Measurements from ENCODE around the gene EGR2.
"Not testable (repeated sequence)": the region's sequence is repeated elsewhere in the genome, so short reads cannot be mapped to it uniquely, and the experiment has no call there.

The EGR2 gene

DNA sequence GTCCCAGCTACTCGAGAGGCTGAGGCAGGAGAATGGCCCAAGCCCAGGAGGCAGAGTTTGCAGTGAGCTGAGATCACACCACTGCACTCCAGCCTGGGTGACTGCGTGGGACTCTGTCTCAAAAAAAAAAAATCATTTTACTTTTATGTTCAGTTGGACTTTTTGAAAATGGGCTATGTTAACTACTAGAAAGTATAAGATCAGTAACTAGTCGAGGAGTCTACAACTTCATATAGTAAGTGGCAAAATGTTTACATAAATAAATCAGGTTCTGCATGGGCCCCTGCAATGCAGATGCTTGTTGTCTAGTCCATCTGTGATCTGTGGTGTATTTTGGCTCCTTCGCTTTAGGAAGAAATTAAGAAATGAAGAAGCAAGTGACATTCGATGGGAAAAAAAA lies 23.9 kb downstream of the EGR2 start:
- DNase-seq = no peak

DNA sequence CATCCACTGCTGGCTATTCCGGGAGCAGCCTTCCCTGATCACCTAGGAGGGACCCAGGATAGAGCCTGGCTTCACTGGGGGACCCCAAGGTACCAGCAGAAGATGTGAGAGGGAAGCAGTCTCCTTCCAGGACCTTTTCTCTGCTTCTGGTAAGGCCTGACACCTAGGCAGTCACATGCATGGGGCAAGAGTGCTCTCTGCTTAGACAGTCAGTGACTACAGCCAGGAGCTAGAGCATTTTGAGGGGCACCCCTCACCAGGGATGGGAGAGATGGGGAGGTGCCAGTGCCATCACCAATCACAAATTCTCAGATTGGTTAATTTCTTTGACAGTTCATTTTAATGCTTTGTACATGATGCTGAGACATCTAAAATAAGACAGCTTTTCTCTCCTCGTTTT lies 25.6 kb downstream of the EGR2 start:
- no peak for DNase-seq

DNA sequence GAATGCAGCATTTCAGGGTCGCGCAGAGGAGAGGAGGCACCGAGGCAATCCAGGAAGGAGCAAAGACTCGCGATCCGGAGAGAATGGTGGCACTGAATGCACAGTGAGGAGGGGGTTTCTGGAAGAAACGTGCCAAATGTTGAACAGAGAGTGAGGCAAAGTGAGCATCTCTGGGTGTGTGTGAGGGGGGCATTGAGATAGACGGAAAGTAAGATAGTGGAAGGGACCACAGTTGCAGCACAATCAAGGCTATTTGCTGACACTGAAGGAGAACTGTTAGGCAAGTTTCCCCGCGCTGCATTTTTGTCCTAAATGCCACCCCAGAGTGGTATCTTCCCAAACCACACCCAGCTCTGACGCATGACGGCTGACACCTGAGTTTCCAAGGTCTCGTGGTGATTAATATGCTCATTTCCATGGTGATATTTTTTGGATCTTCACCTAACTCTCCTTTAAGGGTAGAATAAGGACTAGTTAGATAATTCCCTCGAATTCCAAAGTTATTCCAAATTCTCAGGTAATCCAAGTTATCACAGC lies 26.1 kb downstream of the EGR2 start:
- DNase-seq = no peak

DNA sequence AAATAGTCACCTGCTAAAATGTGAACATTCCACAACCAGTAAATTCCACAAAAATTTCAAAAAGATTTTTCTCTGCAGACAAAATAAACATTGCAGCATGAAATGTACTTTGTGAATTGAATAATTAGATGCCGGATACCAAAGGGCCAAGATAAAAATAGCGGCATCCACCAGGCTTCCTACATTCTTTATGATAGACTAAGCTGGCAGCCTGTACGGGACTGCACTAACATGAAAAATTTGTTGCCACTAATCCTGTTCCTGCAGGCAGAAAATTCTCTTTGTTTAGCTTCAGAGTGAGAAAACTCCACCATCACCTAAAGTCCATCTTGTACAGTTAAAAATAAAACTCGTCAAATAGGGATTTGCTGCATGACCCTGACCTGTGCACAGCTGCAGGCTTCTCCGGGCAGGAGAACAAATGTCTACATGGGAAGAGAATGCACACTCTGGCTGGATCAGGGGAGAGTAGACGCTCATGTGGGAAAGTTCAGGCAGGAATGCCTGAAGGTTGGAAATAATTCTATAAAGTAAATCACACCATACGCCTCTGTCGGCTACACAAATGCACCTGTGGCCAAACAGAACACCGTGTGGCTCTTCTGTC lies 27.2 kb downstream of the EGR2 start:
- DNase-seq = no peak

DNA sequence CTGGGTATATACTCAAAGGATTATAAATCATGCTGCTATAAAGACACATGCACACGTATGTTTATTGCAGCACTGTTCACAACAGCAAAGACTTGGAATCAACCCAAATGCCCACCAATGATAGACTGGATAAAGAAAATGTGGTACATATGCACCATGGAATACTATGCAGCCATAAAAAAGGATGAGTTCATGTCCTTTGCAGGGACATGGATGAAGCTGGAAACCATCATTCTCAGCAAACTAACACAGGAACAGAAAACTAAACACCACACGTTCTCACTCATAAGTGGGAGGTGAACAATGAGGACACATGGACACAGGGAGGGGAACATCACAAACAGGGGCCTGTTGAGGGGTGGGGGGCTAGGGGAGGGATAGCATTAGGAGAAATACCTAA lies 27.9 kb downstream of the EGR2 start:
- not testable (repeated sequence) for DNase-seq

DNA sequence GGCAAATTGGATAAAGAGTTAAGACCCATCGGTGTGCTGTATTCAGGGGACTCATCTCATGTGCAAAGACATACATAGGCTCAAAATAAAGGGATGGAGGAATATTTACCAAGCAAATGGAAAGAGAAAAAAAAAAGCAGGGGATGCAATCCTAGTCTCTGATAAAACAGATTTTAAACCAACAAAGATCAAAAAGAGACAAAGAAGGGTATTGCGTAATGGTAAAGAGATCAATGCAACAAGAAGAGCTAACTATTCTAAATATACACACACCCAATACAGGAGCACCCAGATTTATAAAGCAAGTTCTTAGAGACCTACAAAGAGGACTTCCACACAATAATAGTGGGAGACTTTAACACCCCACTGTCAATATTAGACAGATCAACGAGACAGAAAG lies 31.6 kb downstream of the EGR2 start:
- DNase-seq = not testable (repeated sequence)

DNA sequence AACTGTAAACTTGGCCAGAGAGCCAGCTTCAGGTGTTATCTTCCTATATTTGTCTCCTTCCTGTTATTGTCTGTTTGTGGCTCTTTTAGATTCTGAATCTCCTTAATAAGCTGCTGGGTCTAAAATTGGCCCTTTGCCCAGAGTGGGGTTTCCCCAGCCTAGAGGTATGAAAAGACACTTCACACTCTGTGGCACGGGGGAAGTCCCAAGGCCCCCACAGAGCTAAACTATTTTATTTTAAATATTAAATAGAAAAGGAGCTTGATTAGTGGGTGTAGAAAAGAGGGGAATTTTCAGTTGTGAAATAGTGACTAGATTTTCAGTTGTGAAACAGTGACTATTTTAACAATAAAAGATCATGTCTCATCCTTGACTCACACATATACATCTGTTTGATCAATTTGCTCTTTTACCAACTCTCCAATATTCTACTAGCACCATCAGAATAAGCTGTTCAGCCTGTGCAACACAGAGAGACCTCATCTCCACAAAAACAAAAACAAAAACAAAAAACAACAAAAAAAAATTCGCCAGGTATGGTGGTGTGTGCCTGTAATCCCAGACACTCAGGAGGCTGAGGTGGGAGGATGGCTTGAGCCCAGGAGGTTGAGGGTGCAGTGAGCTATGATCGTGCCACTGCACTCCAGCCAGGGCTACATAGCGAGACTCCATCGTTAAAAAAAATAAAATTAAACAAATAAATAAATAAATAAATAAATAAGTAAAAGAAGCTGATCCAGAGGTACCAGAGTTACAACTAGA lies 36.5 kb downstream of the EGR2 start:
- DNase-seq = no peak

DNA sequence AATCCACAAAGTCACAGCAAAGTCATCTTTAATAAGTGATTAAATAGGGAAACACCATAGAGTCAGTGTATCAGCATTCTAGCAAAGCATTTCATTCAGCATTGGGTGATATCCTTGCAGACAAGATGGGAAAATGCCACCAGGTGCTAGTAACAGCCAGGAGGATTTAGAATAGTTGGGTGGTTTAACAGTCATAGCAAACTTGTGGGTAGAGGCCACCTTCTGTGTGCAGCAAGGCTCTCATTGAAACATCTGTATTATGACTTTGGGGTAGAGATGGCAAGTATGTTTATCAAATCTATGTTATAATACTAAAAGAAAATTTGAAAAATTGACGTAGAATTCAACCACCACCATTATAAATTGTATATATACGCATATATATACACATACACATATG lies 38.0 kb downstream of the EGR2 start:
- no peak for DNase-seq

DNA sequence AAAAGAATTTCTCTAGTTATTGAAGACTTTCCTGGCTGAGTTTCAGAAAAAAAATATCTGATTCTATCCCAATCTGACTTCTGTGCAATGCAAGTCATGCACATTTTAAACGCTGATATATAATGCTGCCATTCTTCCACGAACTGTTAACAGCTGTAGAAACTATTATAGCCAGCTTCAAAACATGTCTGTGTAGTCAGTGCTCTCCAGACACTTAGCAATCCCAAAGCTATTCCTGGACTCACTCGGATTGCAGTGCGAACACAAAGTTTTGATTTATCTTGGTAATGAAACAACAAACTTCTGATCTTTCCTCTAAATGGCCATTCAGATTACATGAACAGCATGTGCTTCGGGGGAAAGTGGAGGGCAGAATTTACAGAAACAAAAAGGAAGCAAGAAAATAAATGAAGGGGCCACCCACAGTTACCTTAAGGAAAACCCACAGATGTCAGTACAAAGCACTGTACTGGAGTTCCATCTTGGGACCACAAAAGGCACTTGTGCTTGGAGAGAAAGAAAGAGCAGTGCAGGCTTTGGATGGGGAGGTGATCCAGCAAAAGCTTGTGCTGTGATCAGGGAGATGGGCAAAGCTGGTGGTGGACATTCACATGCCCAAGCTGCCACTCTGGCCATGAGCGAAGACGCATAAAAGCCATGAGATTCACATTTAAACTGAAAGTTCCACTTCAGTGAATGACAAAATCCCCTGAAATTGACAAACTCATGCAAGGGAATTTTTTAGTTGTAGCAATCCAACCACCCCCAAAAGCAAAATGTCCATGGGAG lies 43.8 kb downstream of the EGR2 start:
- DNase-seq = no peak

DNA sequence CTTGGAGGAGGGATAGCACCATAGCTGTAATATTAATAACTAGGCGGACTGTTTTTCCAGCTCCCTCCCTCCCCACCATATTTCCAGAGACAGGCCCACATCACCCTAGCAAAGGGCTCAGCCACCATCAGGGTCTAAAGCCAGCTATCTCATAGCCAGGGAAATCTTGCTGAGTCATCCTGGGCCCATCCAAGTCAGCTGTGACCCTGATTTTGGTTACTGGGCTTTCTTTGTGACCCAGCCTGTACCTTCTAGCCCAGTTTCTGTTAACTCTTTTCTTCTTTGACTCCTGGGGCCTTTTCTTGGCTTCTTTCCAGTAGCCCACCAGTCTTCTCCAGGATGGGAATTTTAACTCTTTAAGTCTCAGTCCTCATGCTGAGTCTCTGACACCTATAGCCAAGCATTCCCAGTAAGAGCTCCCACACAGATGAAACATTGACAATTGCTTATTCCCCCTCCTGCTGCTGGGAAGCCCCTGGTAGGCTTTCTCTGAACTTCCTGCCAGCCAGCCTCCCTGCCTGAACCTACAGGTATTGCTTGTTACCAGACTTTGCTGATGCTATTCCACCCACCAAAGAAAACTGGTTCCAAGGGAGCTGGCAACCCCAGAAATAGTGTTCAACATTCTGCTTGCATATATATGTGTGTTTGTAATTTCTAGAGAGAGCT lies 46.5 kb downstream of the EGR2 start:
- no peak for DNase-seq

DNA sequence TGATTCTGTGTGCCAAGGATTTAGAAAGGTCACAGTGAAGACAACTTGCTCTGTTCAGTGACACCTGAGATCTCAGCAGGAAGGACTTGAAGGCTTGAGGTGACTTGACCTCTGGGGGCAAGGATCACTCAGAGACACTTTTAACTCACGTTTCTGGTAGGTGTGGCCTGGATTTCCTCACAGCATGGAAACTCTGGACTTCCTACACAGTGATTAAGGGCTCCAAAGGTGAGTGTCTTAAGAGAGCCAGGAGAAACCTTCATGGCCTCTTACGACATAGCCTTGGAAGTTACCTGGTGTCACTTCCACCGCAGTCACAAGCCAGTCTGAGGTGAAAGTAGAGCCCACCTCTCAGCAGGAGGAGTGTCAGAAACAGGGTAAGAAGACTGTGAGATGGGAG lies 49.8 kb downstream of the EGR2 start:
- DNase-seq = no peak

DNA sequence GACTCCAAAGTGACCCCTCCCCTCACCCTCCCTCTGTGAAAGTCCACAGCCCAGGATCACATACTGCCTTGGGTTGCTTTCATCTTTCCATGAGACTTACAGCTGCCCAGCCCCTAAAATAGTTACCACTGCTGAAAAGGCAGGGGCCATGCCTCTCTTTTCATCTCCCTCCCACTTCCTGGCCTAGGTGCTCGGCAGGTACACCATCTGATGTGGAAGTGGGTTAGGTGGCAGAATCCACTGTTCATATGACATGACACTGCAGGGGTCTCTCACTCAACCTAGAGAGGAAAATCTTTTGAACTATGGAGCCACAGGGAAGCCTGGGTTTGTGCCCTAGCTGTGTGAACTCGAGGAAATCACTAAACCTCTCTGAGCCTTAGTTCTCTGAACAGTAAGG lies 50.4 kb downstream of the EGR2 start:
- no peak for DNase-seq

DNA sequence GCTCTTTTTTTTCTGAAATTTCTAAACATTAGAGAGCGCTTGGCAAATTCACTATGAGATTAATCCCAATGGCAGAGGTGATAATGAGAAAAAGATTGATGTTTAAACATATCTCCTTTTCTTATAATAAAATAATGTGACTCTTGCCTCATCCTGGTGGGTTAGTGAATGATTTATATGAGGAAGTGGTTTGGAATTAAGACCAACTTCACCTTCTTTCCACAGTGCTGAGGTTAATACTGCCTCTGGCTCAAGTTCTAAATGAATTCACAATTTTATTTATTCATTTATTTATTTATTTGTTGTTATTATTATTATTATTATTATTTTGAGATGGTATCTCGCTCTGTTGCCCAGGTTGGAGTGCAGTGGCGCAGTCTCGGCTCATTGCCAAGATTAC lies 52.2 kb downstream of the EGR2 start:
- DNase-seq = no peak

DNA sequence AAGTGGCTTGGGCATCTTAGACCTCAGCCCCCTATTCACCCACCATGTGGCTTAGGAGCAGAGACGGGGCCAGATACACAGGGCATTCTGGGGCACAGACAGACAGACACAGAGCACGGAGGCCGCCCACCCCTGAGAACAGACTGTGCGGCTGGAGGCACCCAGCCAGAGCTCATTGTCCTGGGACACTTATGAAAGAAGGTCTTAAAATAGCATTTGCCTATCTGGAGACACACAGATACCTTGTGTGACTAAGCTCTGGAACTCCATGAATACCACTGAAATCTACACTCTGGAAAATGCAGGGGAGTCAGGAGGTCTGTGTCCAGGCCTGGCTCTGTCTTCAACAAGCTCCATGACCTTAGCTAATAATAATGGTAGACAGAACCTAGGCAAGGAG lies 53.0 kb downstream of the EGR2 start:
- DNase-seq = no peak

Data from NCI-H2171 treated with DMSO at 0.1 percent for 48 hours (cell line).